Osteoblast (primary cell): ENCODE measurements around the gene MEPCE. TPM values are rescaled to one million over a fixed set of nuclear protein-coding genes. Genes with fewer than 3 reads are reported as not detected.

Source experiments
- DNase-seq: peaks from one replicate; pipeline ENCODE4 v3.0.0; 2011; ENCODE audit warnings: low spot score, mixed read lengths; ENCODE audit not compliant: insufficient read length; ENCODE audit errors: missing footprints
- H2AFZ ChIP-seq: 2 replicates; pipeline ENCODE4 v1.6.0; 2011; ENCODE audit warnings: mild to moderate bottlenecking, low read length
- H3K27ac ChIP-seq: 2 replicates; pipeline ENCODE4 v1.5.1; 2011; ENCODE audit warnings: mild to moderate bottlenecking, low read depth, low read length, moderate library complexity
- H3K27me3 ChIP-seq: 2 replicates; pipeline ENCODE4 v1.6.0; 2012; ENCODE audit warnings: mild to moderate bottlenecking, control low read depth, inconsistent platforms, low read length, moderate library complexity; ENCODE audit not compliant: insufficient read depth
- H3K36me3 ChIP-seq: 2 replicates; pipeline ENCODE4 v1.5.1; 2011; ENCODE audit warnings: mild to moderate bottlenecking, low read length, control low read depth, moderate library complexity; ENCODE audit not compliant: insufficient read depth
- H3K4me1 ChIP-seq: 2 replicates; pipeline ENCODE4 v1.5.1; 2011; ENCODE audit warnings: mild to moderate bottlenecking, low read length, control low read depth, moderate library complexity; ENCODE audit not compliant: insufficient read depth
- H3K4me2 ChIP-seq: 2 replicates; pipeline ENCODE4 v1.6.0; 2011; ENCODE audit warnings: mild to moderate bottlenecking, low read length; ENCODE audit not compliant: insufficient read depth
- H3K4me3 ChIP-seq: fragments of 200-600 bp; sonication (generic); 3 replicates; pipeline ENCODE4 v1.5.1; 2012; ENCODE audit warnings: mild to moderate bottlenecking, low read length, inconsistent platforms; ENCODE audit not compliant: insufficient read depth
- H3K79me2 ChIP-seq: 2 replicates; pipeline ENCODE4 v1.6.0; 2012; ENCODE audit warnings: mild to moderate bottlenecking, low read length, control low read depth, inconsistent platforms; ENCODE audit not compliant: insufficient read depth
- H3K9me3 ChIP-seq: 2 replicates; pipeline ENCODE4 v1.5.1; 2011; ENCODE audit warnings: low read depth, low read length, control low read depth
- H4K20me1 ChIP-seq: 2 replicates; pipeline ENCODE4 v1.6.0; 2012; ENCODE audit warnings: mild to moderate bottlenecking, low read length, control low read depth; ENCODE audit not compliant: insufficient read depth
- CTCF ChIP-seq: IDR thresholded peaks from 2 replicates; pipeline ENCODE4 v1.5.1; 2011; ENCODE audit warnings: mild to moderate bottlenecking, low read depth, low read length, moderate library complexity; ENCODE audit errors: extremely low read depth
- total RNA-seq: library from RNA; depleted of rRNA; stranded (reverse); fragments of >200 nt; gene quantifications from 2 replicates; pipeline ENCODE4 v1.2.3, GENCODE V29; 2012

The MEPCE gene
- total RNA-seq, 1 donor = 29.7 TPM

- Histone ChIP-seq H3K4me2 (no peak overlapping the region), H3K4me3 (no peak overlapping the region), H3K27ac (no peak overlapping the region), H4K20me1 (peaks cover 3% of the 10 kb centered on the region), H2AFZ (no peak overlapping the region), H3K79me2 (peaks cover 17% of the 10 kb centered on the region), H3K27me3 (no peaks in the 10 kb centered on the region), H3K4me1 (peaks cover 11% of the 10 kb centered on the region), H3K36me3 (no peaks in the 10 kb centered on the region), H3K9me3 (no peaks in the 10 kb centered on the region)
- DNase-seq = no peak
- TF ChIP-seq CTCF = no peak
These were observed 3.1 kb upstream of the MEPCE start for GRCh38 chr7:100426516-100426915.

- peak overlapping the region; percentile 100 for H3K4me2 ChIP-seq
- no peak overlapping the region for H3K27ac ChIP-seq
These were observed 1.9 kb upstream of the MEPCE start for GRCh38 chr7:100427762-100428198.

GRCh38 chr7:100428199-100428966, 1.2 kb upstream of the MEPCE start, which contains the start of gene ZCWPW1:
Gene ZCWPW1, minus strand, starts transcription at chr7:100428703. Its CDS starts 8,054 bp downstream, at chr7:100420649.
- TF ChIP-seq CTCF = no peak
- Histone ChIP-seq H3K27ac (peak within 1 kb of the TSS; percentile 100), H3K4me3 (peak within 1 kb of the TSS; percentile 82), H3K27me3 (no peaks in the 10 kb centered on the region), H2AFZ (peak within 1 kb of the TSS; percentile 95), H3K4me2 (peak within 1 kb of the TSS; percentile 100), H3K9me3 (no peaks in the 10 kb centered on the region), H3K36me3 (peaks cover 17% of the 10 kb centered on the region), H4K20me1 (peaks cover 12% of the 10 kb centered on the region), H3K79me2 (peaks cover 36% of the 10 kb centered on the region), H3K4me1 (peaks cover 11% of the 10 kb centered on the region)
- peak; percentile 99 for DNase-seq

More at GRCh38 chr7:100427762-100428198, 1.9 kb upstream of the MEPCE start:
- TF ChIP-seq CTCF = no peak
- peak overlapping the region; percentile 95 for H2AFZ ChIP-seq
- peak overlapping the region; percentile 82 for H3K4me3 ChIP-seq
- H3K4me1 ChIP-seq = peaks cover 11% of the 10 kb centered on the region
- peaks cover 30% of the 10 kb centered on the region for H3K79me2 ChIP-seq
- no peaks in the 10 kb centered on the region for H3K27me3 ChIP-seq
- H4K20me1 ChIP-seq = peaks cover 10% of the 10 kb centered on the region
- H3K9me3 ChIP-seq = no peaks in the 10 kb centered on the region
- H3K36me3 ChIP-seq = peaks cover 11% of the 10 kb centered on the region
- DNase-seq = peak; percentile 14

- no peak for TF ChIP-seq CTCF
- DNase-seq = peak; percentile 99
- Histone ChIP-seq H3K27ac (peak overlapping the region; percentile 100), H4K20me1 (peaks cover 12% of the 10 kb centered on the region), H2AFZ (peak overlapping the region; percentile 95), H3K36me3 (peaks cover 24% of the 10 kb centered on the region), H3K27me3 (no peaks in the 10 kb centered on the region), H3K79me2 (peaks cover 43% of the 10 kb centered on the region), H3K4me3 (peak overlapping the region; percentile 82), H3K4me2 (peak overlapping the region; percentile 100), H3K4me1 (peaks cover 11% of the 10 kb centered on the region), H3K9me3 (no peaks in the 10 kb centered on the region)
These were observed 529 bp upstream of the MEPCE start for GRCh38 chr7:100428967-100429636.
